ENCODE measurements around the gene RFC1.
A peak's percentile ranks its signal among the peaks of the same experiment; 100 is the strongest.
"Not testable (repeated sequence)": the region's sequence is repeated elsewhere in the genome, so short reads cannot be mapped to it uniquely, and the experiment has no call there.

Gene RFC1

DNA sequence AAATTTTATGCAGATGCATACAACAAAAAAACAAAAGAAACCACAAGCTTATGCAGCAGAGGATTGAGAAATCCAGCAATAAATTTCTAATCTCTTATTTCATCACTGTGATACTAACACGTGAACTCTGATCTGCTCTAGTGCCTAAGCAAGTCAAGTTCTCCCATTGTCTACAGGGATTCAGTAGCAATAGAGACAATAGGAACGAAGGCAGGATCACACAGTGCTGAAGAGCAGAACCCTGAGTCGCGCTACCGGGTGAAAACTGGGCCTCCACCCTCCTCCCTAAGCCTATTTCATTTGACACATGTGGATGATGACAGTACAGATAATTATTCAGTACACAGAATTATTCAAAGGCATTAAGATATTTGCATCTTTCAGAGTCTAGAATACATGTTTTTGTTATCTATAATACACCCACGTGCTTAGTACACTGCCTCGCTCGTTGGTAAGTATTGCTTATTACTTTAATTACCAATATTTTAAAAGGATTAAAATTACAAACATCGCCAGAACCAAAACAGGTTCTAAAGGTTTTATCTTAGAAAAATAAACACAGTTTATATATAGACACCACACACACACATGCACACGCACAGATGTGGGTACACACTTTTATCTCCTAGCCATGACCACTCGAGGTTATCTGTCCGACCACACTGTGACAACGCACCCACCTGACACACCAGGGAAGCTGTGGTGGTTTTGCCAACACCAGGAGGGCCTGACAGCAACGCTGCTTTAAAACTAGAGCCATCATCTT is 60.1 kb downstream of the RFC1 start:
- Histone ChIP-seq H3K9ac (ENCODE audit: low read length) (no peak overlapping the region), H3K36me3 (ENCODE audit: control insufficient read depth, insufficient read depth, low read length) (peaks cover 85% of the 10 kb centered on the region), H3K4me1 (ENCODE audit: control insufficient read depth, insufficient read depth, low read length) (no peaks in the 10 kb centered on the region), H3K4me3 (ENCODE audit: low read depth, low read length) (no peak overlapping the region), H3K27me3 (ENCODE audit: control insufficient read depth, insufficient read depth, low read length) (no peaks in the 10 kb centered on the region), H3K27ac (ENCODE audit: low read depth, low read length) (no peak overlapping the region), H3K9me3 (ENCODE audit: control insufficient read depth, insufficient read depth, low read depth, low read length) (no peaks in the 10 kb centered on the region)

DNA sequence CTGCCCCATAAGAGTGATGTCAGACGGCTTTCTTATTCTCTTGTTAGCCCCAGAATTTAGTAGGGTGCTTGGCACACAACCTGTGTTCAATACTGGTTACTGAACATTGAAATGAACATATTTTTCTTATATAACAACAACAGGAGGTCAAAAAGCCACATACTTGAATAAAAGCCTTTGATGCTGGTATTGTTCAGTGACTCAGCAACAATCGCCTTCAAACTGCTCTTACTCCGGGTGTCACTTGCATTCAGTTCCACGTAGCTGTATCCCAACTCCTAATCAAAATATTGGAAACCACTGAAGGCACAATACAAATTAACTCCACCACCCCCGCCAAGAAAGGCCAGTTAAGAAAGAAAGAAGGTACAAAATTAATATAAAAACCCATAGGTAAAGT is 61.5 kb downstream of the RFC1 start:
- no peak overlapping the region for H3K27ac ChIP-seq (ENCODE audit: low read depth, low read length)
- H3K36me3 ChIP-seq (ENCODE audit: control insufficient read depth, insufficient read depth, low read length), result peaks cover 85% of the 10 kb centered on the region
- no peak overlapping the region for H3K9ac ChIP-seq (ENCODE audit: low read length)
- no peaks in the 10 kb centered on the region for H3K9me3 ChIP-seq (ENCODE audit: control insufficient read depth, insufficient read depth, low read depth, low read length)
- H3K4me1 ChIP-seq (ENCODE audit: control insufficient read depth, insufficient read depth, low read length), result no peaks in the 10 kb centered on the region
- no peaks in the 10 kb centered on the region for H3K27me3 ChIP-seq (ENCODE audit: control insufficient read depth, insufficient read depth, low read length)
- H3K4me3 ChIP-seq (ENCODE audit: low read depth, low read length), result no peak overlapping the region

DNA sequence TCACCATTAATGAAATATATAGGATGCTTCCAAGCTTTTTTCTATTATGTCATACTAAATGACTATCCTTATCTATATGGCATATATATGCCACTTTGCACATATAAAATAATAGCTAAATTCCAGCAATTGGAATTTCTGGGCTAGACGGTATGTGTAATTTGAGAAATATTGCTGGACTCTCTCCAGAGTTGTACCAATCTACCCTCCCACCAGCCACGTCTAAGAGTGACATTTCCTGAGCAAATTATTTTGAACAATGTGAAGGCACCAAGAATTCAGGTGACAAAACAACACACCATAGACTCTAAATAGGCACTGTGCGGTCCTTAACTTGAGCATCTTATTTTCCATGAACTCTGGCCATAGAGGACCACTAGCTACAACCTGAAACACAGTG is 62.3 kb downstream of the RFC1 start:
- H3K9ac ChIP-seq (ENCODE audit: low read length), result no peak overlapping the region
- H3K36me3 ChIP-seq (ENCODE audit: control insufficient read depth, insufficient read depth, low read length), result peaks cover 85% of the 10 kb centered on the region
- no peak overlapping the region for H3K27ac ChIP-seq (ENCODE audit: low read depth, low read length)
- H3K27me3 ChIP-seq (ENCODE audit: control insufficient read depth, insufficient read depth, low read length), result no peaks in the 10 kb centered on the region
- H3K4me1 ChIP-seq (ENCODE audit: control insufficient read depth, insufficient read depth, low read length), result no peaks in the 10 kb centered on the region
- no peak overlapping the region for H3K4me3 ChIP-seq (ENCODE audit: low read depth, low read length)
- H3K9me3 ChIP-seq (ENCODE audit: control insufficient read depth, insufficient read depth, low read depth, low read length), result no peaks in the 10 kb centered on the region

DNA sequence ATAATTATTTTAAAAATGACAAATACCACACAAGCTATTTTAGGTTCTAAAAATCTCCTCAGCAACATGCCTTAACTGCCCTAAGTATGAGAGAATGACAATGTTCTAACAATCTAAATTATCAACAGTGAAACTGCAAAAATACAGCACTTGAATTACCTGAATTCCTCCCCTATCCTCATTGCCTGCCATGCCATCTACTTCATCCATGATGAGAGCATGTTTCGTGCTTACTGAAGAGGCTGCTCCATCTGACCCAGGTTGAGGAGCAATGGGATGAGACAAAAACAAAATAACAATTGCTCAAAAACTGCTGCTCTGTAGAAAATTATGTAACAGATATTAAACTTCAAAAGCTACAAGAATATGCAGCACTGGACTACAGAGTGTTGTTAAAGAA is 63.3 kb downstream of the RFC1 start:
- Histone ChIP-seq H3K9ac (ENCODE audit: low read length) (no peak overlapping the region), H3K36me3 (ENCODE audit: control insufficient read depth, insufficient read depth, low read length) (peaks cover 82% of the 10 kb centered on the region), H3K4me3 (ENCODE audit: low read depth, low read length) (no peak overlapping the region), H3K9me3 (ENCODE audit: control insufficient read depth, insufficient read depth, low read depth, low read length) (no peaks in the 10 kb centered on the region), H3K4me1 (ENCODE audit: control insufficient read depth, insufficient read depth, low read length) (no peaks in the 10 kb centered on the region), H3K27me3 (ENCODE audit: control insufficient read depth, insufficient read depth, low read length) (no peaks in the 10 kb centered on the region), H3K27ac (ENCODE audit: low read depth, low read length) (no peak overlapping the region)

DNA sequence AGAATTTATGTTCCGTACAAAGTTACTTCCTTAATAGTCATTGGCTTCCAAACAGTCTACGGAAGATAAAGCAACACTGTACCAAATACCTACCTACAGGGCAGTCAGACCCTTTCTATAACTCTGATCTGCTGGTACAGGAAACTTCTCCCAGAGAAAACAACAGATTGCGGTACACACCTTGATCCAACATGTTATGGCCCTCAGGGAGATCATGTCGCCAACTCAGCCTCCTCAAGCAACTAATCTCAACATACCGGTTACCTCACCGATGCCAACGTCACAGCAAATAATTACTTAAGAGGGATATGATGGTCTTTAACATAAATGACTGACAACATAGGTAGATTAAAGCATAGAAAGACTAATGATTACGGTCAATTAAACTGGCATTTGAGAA is 70.4 kb downstream of the RFC1 start:
- Histone ChIP-seq H3K4me3 (ENCODE audit: low read depth, low read length) (no peak overlapping the region), H3K27ac (ENCODE audit: low read depth, low read length) (no peak overlapping the region), H3K4me1 (ENCODE audit: control insufficient read depth, insufficient read depth, low read length) (no peaks in the 10 kb centered on the region), H3K9me3 (ENCODE audit: control insufficient read depth, insufficient read depth, low read depth, low read length) (no peaks in the 10 kb centered on the region), H3K27me3 (ENCODE audit: control insufficient read depth, insufficient read depth, low read length) (no peaks in the 10 kb centered on the region), H3K36me3 (ENCODE audit: control insufficient read depth, insufficient read depth, low read length) (peaks cover 72% of the 10 kb centered on the region), H3K9ac (ENCODE audit: low read length) (no peak overlapping the region)

DNA sequence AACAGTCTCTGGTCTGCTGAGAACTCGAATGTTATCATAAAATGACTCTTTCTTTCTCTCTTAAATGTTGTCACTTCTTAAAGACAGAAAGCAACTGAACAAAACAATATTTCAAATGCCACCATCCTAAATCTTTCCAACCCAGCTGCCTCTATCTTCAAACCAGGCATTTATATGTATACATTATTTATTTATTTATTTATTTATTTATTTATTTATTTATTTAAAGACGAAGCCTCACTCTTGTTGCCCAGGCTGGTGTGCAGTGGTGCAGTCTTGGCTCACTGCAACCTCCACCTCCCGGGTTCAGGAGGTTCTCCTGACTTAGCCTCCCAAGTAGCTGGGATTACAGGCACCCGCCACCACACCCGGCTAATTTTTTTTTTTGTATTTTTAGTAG is 73.7 kb downstream of the RFC1 start:
- H3K9ac ChIP-seq (ENCODE audit: low read length); H3K4me1 ChIP-seq (ENCODE audit: control insufficient read depth, insufficient read depth, low read length); H3K9me3 ChIP-seq (ENCODE audit: control insufficient read depth, insufficient read depth, low read depth, low read length); H3K4me3 ChIP-seq (ENCODE audit: low read depth, low read length); H3K27me3 ChIP-seq (ENCODE audit: control insufficient read depth, insufficient read depth, low read length); H3K27ac ChIP-seq (ENCODE audit: low read depth, low read length): not testable (repeated sequence)
- H3K36me3 ChIP-seq (ENCODE audit: control insufficient read depth, insufficient read depth, low read length), result peaks cover 76% of the 10 kb centered on the region

DNA sequence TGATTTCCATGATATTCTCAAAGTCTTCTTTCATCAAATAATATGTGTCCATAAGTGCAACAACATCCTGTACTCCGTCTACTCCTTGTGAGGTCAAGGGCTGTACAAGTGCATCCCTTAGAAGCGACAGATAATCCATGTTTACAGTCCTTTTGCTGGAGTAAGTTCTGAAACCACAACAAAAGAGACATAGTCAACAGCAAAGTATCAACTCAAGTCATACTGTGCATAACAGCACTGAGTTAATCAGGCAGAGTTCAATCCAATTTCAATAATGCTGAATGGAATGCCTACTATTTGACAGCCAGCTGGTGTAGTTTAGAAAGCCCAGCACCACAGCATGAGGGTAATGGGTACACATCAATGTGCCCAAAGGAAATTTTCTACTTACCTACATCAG is 74.5 kb downstream of the RFC1 start:
- Histone ChIP-seq H3K9me3 (ENCODE audit: control insufficient read depth, insufficient read depth, low read depth, low read length) (no peaks in the 10 kb centered on the region), H3K36me3 (ENCODE audit: control insufficient read depth, insufficient read depth, low read length) (peaks cover 84% of the 10 kb centered on the region), H3K27me3 (ENCODE audit: control insufficient read depth, insufficient read depth, low read length) (no peaks in the 10 kb centered on the region), H3K4me3 (ENCODE audit: low read depth, low read length) (no peak overlapping the region), H3K27ac (ENCODE audit: low read depth, low read length) (no peak overlapping the region), H3K9ac (ENCODE audit: low read length) (no peak overlapping the region), H3K4me1 (ENCODE audit: control insufficient read depth, insufficient read depth, low read length) (no peaks in the 10 kb centered on the region)

DNA sequence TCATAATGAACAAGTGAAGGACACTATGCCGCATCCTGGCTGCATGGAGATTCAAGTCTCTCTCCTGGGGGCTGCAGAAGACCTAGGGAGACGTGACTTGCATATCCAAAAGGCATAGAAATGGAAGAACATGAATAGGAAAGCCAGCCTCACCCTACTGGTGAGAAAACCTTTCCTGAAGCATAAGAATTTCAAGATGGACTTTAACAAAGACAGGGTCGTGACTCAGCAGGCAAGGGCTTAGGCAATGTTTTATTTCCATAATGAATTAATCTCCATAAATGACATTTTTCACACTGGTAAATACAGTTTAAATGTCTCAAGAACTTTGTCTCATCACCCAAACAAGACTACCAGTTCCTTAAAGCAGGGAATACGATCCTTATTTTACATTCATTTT is 78.9 kb downstream of the RFC1 start:
- peak overlapping the region; percentile 23; the same call in 1 of the 2 replicates for H3K27ac ChIP-seq (ENCODE audit: low read depth, low read length)
- no peaks in the 10 kb centered on the region for H3K4me1 ChIP-seq (ENCODE audit: control insufficient read depth, insufficient read depth, low read length)
- no peak overlapping the region for H3K9ac ChIP-seq (ENCODE audit: low read length)
- H3K36me3 ChIP-seq (ENCODE audit: control insufficient read depth, insufficient read depth, low read length), result peaks cover 70% of the 10 kb centered on the region
- H3K27me3 ChIP-seq (ENCODE audit: control insufficient read depth, insufficient read depth, low read length), result no peaks in the 10 kb centered on the region
- H3K9me3 ChIP-seq (ENCODE audit: control insufficient read depth, insufficient read depth, low read depth, low read length), result no peaks in the 10 kb centered on the region
- H3K4me3 ChIP-seq (ENCODE audit: low read depth, low read length), result no peak overlapping the region

DNA sequence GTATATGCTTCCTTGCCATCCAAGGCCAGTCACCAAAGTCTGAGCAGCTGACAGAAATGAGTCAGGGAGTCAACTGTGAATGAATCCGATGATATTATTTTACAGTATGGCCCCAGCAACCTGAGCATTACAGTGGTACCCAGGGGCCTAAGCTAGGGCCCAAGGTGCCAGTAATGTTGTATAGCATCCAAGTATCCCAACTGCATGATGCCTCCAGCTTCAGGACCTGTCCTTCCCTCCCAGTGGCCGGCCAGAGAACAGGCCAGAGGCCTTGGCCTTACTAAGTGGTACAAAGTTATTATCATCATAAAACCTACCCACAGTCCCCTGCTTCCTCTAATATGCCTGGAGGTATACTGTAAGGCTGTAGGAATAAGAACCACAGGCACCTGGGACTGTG is 79.9 kb downstream of the RFC1 start:
- Histone ChIP-seq H3K27ac (ENCODE audit: low read depth, low read length) (no peak overlapping the region), H3K4me3 (ENCODE audit: low read depth, low read length) (no peak overlapping the region), H3K27me3 (ENCODE audit: control insufficient read depth, insufficient read depth, low read length) (no peaks in the 10 kb centered on the region), H3K9ac (ENCODE audit: low read length) (no peak overlapping the region), H3K9me3 (ENCODE audit: control insufficient read depth, insufficient read depth, low read depth, low read length) (no peaks in the 10 kb centered on the region), H3K4me1 (ENCODE audit: control insufficient read depth, insufficient read depth, low read length) (no peaks in the 10 kb centered on the region), H3K36me3 (ENCODE audit: control insufficient read depth, insufficient read depth, low read length) (peaks cover 60% of the 10 kb centered on the region)

DNA sequence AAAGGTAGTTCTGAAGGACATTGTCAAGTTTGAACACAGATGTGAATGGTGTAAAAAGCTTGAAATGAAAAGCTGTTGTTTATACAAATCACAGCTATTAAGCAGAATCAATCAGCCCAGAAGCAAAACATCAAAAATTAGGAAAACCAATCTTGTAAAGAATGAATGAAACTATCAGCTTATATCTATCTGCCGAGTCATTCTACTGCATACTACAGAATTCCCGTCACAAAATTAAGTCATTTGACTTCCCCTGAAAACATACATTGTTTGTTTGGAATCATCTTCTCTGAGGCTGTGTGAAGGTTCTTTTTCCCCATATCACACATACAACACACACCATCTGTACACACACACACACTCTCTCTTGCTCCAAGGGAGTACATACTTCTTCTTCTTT is 80.3 kb downstream of the RFC1 start:
- no peaks in the 10 kb centered on the region for H3K27me3 ChIP-seq (ENCODE audit: control insufficient read depth, insufficient read depth, low read length)
- no peak overlapping the region for H3K4me3 ChIP-seq (ENCODE audit: low read depth, low read length)
- no peak overlapping the region for H3K9ac ChIP-seq (ENCODE audit: low read length)
- H3K4me1 ChIP-seq (ENCODE audit: control insufficient read depth, insufficient read depth, low read length), result no peaks in the 10 kb centered on the region
- H3K36me3 ChIP-seq (ENCODE audit: control insufficient read depth, insufficient read depth, low read length), result peaks cover 57% of the 10 kb centered on the region
- H3K9me3 ChIP-seq (ENCODE audit: control insufficient read depth, insufficient read depth, low read depth, low read length), result no peaks in the 10 kb centered on the region
- H3K27ac ChIP-seq (ENCODE audit: low read depth, low read length), result no peak overlapping the region

DNA sequence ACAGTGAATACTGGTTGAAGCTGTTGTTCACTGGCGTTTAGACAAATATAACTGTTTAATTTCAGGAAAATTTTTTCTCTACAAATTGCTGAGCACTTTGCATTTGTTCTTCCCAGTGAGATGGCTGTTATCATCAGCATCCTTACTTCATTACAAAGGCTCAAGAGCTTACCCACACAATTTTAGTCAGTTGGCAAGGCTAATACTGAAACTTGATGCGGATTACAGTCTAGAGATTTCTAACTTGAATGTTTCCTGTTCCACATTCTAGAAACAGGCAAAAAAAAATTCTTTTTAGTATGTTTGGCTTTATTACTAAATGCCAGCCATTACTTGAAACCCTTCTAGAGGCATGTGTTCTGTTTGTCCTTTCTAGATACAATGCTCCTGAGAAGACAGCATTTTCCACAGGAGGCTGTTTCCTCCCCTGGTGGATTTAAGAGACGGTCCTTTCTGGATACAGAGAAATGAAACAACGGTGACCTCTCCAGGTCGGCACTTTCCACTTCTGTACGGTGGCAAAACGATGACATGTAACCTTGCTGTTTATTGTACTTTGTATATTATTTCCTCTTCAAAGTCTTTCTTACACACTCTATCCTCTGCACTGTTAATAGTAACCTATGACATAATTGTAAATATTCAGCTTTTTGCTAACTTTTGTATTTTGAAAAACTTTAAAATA is 80.9 kb downstream of the RFC1 start:
- H3K9me3 ChIP-seq (ENCODE audit: control insufficient read depth, insufficient read depth, low read depth, low read length), result no peaks in the 10 kb centered on the region
- H3K27ac ChIP-seq (ENCODE audit: low read depth, low read length), result no peak overlapping the region
- H3K4me3 ChIP-seq (ENCODE audit: low read depth, low read length), result no peak overlapping the region
- H3K9ac ChIP-seq (ENCODE audit: low read length), result no peak overlapping the region
- H3K27me3 ChIP-seq (ENCODE audit: control insufficient read depth, insufficient read depth, low read length), result no peaks in the 10 kb centered on the region
- H3K4me1 ChIP-seq (ENCODE audit: control insufficient read depth, insufficient read depth, low read length), result no peaks in the 10 kb centered on the region
- H3K36me3 ChIP-seq (ENCODE audit: control insufficient read depth, insufficient read depth, low read length), result peaks cover 55% of the 10 kb centered on the region

Measured in HUES6 (cell line).